Activated naive CD8-positive, alpha-beta T cell treated with anti-CD3 and anti-CD28 coated beads, Interleukin-2, amount 50 U/mL, for 24 hours (primary cell): ENCODE results near the gene HLA-DRB1.
"Not testable (repeated sequence)": the region's sequence is repeated elsewhere in the genome, so short reads cannot be mapped to it uniquely, and the experiment has no call there.

Experiments used
- ATAC-seq: fragments of 150-1000 bp; cut with Tn5 transposase; one replicate; pipeline ENCODE4 v1.10.0; 2021
- DNase-seq: peaks from one replicate; pipeline ENCODE4 v3.0.0; 2021
- H3K27ac Mint-ChIP-seq: one replicate; pipeline ENCODE4 v1.8.0; 2021; ENCODE audit warnings: mild to moderate bottlenecking, mixed read lengths
- H3K27me3 Mint-ChIP-seq: one replicate; pipeline ENCODE4 v1.8.0; 2021; ENCODE audit warnings: mixed read lengths
- H3K36me3 Mint-ChIP-seq: one replicate; pipeline ENCODE4 v1.8.0; 2021; ENCODE audit warnings: low read depth, mixed read lengths
- H3K4me1 Mint-ChIP-seq: one replicate; pipeline ENCODE4 v1.8.0; 2021; ENCODE audit warnings: mixed read lengths
- H3K4me3 Mint-ChIP-seq: one replicate; pipeline ENCODE4 v1.8.0; 2021; ENCODE audit warnings: mild to moderate bottlenecking, moderate library complexity, mixed read lengths
- H3K9me3 Mint-ChIP-seq: one replicate; pipeline ENCODE4 v1.8.0; 2021; ENCODE audit warnings: mixed read lengths

HLA-DRB1 gene

DNA sequence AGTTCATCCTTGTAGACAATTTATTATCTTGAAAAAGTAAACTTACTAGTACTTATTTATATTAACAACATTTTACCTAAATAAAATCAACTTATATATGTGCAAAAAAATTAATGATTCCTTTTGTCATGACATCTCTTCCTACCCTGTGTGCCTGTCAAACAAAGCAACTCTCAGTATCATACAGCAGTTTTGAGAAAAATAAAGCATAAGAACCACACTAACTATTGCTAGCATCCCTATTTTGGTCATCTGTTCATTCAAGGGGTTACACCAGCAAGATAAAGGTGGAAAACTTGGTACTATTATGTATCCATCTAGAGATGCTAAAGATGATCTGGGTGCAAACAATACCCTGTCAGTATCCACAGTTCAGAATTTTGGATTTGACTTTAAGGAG is 7.4 kb upstream of the HLA-DRB1 start:
- no peaks in the 10 kb centered on the region for H3K36me3 Mint-ChIP-seq
- ATAC-seq, result no peak
- peaks cover 9% of the 10 kb centered on the region for H3K9me3 Mint-ChIP-seq
- H3K27ac Mint-ChIP-seq, result no peak overlapping the region
- no peaks in the 10 kb centered on the region for H3K27me3 Mint-ChIP-seq
- DNase-seq, result no peak
- no peak overlapping the region for H3K4me3 Mint-ChIP-seq
- H3K4me1 Mint-ChIP-seq, result no peaks in the 10 kb centered on the region

- DNase-seq, H3K36me3 Mint-ChIP-seq, ATAC-seq, H3K4me3 Mint-ChIP-seq, H3K27ac Mint-ChIP-seq, H3K4me1 Mint-ChIP-seq, H3K9me3 Mint-ChIP-seq, H3K27me3 Mint-ChIP-seq: not testable (repeated sequence)
Measured at GRCh38 chr6:32590713-32591112, 1.1 kb upstream of the HLA-DRB1 start.

- DNase-seq (no peak), ATAC-seq (no peak)
- peak overlapping the region; percentile 72 for H3K4me3 Mint-ChIP-seq
- no peak overlapping the region for H3K27ac Mint-ChIP-seq
- H3K9me3 Mint-ChIP-seq, result no peaks in the 10 kb centered on the region
- H3K4me1 Mint-ChIP-seq, result peaks cover 12% of the 10 kb centered on the region
- no peaks in the 10 kb centered on the region for H3K36me3 Mint-ChIP-seq
- no peaks in the 10 kb centered on the region for H3K27me3 Mint-ChIP-seq
Measured at GRCh38 chr6:32588156-32588555, 1.5 kb downstream of the HLA-DRB1 start.

GRCh38 chr6:32583527-32583898 is 6.1 kb downstream of the HLA-DRB1 start:
- Mint-ChIP-seq H3K4me3 (peak overlapping the region; percentile 15), H3K9me3 (no peaks in the 10 kb centered on the region), H3K4me1 (peaks cover 8% of the 10 kb centered on the region), H3K27me3 (no peaks in the 10 kb centered on the region), H3K27ac (no peak overlapping the region), H3K36me3 (peaks cover 4% of the 10 kb centered on the region)
- ATAC-seq, result no peak
- DNase-seq, result no peak

DNA sequence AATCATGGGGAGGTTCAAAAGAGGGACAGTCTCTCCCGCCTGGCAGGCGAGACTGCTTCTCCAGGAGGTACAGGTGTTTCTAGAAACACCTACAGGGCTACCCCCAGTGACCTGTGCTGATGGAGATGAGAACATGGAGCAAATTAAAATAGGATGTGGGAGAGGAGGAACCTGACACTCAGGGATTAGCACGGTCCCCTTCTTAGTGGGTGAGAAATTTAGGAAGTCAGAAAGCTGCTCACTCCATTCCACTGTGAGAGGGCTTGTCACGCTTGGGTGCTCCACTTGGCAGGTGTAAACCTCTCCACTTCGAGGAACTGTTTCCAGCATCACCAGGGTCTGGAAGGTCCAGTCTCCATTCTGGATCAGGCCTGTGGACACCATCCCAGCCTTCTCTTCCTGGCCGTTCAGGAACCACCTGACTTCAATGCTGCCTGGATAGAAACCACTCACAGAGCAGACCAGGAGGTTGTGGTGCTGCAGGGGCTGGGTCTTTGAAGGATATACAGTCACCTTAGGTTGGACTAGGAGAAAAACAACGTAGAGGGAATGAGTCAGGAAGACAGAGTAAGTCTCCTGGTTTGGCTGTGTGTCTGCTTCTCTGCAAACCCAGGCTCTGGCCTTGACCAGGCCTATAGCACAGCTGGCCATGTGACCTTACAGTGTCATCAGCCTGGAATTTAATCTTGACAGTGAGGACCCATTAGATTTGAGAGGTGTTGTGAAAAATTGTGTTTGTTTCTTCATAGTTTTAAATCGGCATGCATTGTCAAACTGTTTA is 8.1 kb downstream of the HLA-DRB1 start:
- H3K4me1 Mint-ChIP-seq, result peaks cover 5% of the 10 kb centered on the region
- no peaks in the 10 kb centered on the region for H3K27me3 Mint-ChIP-seq
- H3K4me3 Mint-ChIP-seq, result no peak overlapping the region
- no peaks in the 10 kb centered on the region for H3K9me3 Mint-ChIP-seq
- DNase-seq, result no peak
- peak overlapping the region; percentile 7 for H3K27ac Mint-ChIP-seq
- no peak for ATAC-seq
- H3K36me3 Mint-ChIP-seq, result peaks cover 4% of the 10 kb centered on the region

DNA sequence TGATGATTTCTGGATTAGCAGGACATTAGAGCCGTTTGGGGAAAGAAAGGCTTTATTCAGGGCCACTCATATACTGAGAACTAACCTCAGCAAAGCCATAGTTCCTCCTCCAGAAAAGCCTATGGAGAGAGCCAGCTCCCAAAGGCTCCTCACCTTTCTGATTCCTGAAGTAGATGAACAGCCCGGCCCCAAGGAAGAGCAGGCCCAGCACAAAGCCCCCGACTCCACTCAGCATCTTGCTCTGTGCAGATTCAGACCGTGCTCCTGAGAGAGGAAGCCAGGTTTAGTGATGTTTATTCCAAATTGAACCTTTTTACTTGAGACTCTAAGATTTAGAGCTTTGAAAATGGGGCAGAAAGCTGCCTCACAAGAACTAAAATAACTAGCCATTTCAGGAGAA is 9.1 kb downstream of the HLA-DRB1 start:
- Mint-ChIP-seq H3K4me1 (peaks cover 2% of the 10 kb centered on the region), H3K4me3 (no peak overlapping the region), H3K36me3 (peaks cover 4% of the 10 kb centered on the region), H3K9me3 (no peaks in the 10 kb centered on the region), H3K27ac (no peak overlapping the region), H3K27me3 (no peaks in the 10 kb centered on the region)
- no peak for DNase-seq
- no peak for ATAC-seq

DNA sequence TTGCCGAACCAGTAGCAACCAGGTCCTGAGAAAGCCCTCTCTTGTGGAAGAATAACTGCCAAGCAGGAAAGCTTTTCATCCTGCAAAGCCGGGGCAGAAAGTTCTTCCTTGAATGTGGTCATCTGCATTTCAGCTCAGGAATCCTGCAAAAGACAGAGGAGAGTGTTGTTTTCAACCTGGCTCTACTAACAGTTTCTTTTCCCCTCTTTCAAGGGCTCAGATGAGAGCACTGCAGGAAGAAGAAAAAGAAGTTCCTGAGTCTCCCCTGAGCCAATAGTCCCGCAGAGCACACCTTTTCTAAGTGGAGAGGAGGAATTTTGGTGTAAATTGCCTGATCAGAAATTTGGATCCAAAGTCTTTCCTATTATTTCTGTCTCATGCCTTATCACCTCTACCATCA is 10.7 kb downstream of the HLA-DRB1 start:
- ATAC-seq (no peak), DNase-seq (no peak)
- Mint-ChIP-seq H3K27me3 (peaks cover 4% of the 10 kb centered on the region), H3K36me3 (peaks cover 4% of the 10 kb centered on the region), H3K4me1 (peaks cover under 1% of the 10 kb centered on the region), H3K9me3 (no peaks in the 10 kb centered on the region), H3K27ac (no peak overlapping the region), H3K4me3 (no peak overlapping the region)

DNA sequence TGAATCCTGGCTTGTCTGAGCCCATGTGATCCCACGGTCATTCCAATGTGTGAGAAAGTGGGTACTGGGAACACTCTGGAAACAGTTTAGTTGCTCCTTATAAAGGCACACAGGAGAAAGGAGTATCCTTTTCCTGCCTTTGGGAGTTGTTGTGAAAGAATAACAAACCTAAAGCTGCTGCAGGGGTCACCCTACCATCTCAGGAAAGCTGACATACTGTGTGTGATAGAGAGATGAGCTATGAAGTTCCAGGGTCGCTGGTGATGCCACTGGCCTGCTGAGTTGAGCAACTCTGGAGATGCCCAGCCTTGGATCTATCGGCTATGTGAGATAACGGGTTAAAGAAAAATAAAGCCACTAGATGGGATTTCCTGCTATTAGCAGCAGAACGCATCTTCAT is 12.2 kb downstream of the HLA-DRB1 start:
- ATAC-seq, H3K27ac Mint-ChIP-seq, H3K4me3 Mint-ChIP-seq, H3K4me1 Mint-ChIP-seq, H3K36me3 Mint-ChIP-seq, DNase-seq, H3K9me3 Mint-ChIP-seq, H3K27me3 Mint-ChIP-seq: not testable (repeated sequence)

DNA sequence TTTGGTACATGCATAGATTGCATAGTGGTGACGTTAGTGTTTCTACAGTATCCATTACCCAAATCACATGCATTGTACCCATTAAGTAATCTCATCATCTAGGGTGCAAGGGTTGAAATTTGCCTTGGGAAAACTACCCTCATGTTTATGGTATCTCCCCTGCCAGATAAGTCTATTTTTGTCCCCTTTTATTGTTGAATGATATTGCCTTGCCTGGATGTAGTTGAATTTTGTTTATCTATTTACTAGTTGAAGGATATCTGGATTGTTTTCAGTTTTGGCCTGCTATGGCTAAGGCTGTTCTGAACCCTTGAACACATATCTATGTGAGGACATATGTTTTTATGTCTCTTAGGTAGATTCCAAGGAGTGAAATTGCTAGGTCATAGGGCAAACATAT is 13.4 kb downstream of the HLA-DRB1 start:
- H3K4me3 Mint-ChIP-seq, result no peak overlapping the region
- H3K27ac Mint-ChIP-seq, result no peak overlapping the region
- H3K27me3 Mint-ChIP-seq, result peaks cover 7% of the 10 kb centered on the region
- peaks cover 2% of the 10 kb centered on the region for H3K36me3 Mint-ChIP-seq
- no peaks in the 10 kb centered on the region for H3K4me1 Mint-ChIP-seq
- DNase-seq (no peak), ATAC-seq (no peak)
- no peaks in the 10 kb centered on the region for H3K9me3 Mint-ChIP-seq

DNA sequence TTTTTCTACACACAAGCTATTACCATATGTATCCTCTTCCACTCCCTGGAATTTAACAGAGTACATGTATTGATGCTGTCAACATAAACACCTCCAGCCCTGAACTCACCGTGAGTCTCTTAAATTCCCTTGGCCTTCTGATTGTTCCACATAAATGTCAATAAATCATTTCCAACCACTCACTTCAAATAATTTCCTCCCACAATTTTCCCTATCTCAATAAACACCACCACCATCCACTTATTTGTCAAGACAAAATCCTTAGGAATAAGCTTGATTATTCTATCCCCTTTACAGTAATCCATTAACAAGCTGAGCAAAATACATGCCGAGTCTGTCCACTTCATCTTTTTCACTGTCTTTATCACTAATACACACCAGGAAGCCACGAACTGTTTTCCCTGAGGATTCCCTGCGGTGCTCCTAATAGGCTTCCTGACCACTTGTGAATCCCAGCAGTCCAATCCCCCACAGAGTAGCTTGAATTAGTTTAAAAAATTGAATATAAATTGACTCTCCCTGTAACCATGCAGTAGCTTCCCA is 19.2 kb downstream of the HLA-DRB1 start:
- DNase-seq (no peak), ATAC-seq (no peak)
- H3K4me3 Mint-ChIP-seq, result no peak overlapping the region
- H3K27ac Mint-ChIP-seq, result no peak overlapping the region
- no peaks in the 10 kb centered on the region for H3K36me3 Mint-ChIP-seq
- peaks cover 7% of the 10 kb centered on the region for H3K27me3 Mint-ChIP-seq
- H3K4me1 Mint-ChIP-seq, result peaks cover 16% of the 10 kb centered on the region
- no peaks in the 10 kb centered on the region for H3K9me3 Mint-ChIP-seq

DNA sequence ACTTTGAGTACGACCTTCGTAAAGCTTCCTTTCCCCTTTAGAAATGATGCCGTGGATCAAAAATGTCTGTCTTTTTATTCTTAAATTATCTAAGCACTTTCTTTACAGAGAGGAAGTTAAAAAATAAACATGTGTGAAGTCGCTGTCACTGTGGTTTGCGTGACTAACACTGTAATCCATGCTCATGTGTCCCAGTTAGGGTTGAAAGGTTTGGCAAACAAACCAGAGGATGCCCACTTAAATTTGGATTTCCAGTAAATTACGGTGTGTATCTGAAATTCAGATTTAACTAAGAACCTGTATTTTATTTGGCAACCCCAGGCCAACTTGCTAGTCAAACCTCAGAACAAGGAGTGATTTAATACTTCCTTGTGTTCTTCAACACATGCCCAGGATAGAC is 21.1 kb downstream of the HLA-DRB1 start:
- peak overlapping the region; percentile 19 for H3K27ac Mint-ChIP-seq
- H3K4me1 Mint-ChIP-seq, result peaks cover 16% of the 10 kb centered on the region
- H3K4me3 Mint-ChIP-seq, result no peak overlapping the region
- no peak for DNase-seq
- peaks cover 3% of the 10 kb centered on the region for H3K27me3 Mint-ChIP-seq
- H3K36me3 Mint-ChIP-seq, result no peaks in the 10 kb centered on the region
- no peak for ATAC-seq
- H3K9me3 Mint-ChIP-seq, result no peaks in the 10 kb centered on the region

DNA sequence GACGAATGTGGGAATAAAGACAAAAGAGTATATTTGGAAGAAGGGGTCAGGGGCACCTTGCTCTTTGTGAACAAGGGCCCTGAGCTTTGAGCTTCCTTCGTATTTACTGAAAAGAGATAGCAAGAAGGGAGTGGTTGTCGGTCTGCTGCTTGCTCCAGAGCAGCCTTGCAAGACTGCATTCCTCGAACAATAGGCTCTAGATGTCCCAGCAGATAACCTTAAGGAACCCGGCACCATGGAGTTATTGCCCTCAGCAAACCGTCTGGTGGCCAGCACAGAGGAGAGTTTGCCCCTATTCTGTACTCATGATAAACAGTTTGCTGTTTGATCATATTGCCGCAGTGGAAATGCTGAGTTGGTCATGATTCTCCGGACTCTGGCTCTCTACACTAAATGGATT is 22.7 kb downstream of the HLA-DRB1 start:
- ATAC-seq, result no peak
- DNase-seq, result no peak
- Mint-ChIP-seq H3K4me1 (peaks cover 16% of the 10 kb centered on the region), H3K4me3 (no peak overlapping the region), H3K27me3 (peaks cover 2% of the 10 kb centered on the region), H3K36me3 (no peaks in the 10 kb centered on the region), H3K27ac (no peak overlapping the region), H3K9me3 (no peaks in the 10 kb centered on the region)

DNA sequence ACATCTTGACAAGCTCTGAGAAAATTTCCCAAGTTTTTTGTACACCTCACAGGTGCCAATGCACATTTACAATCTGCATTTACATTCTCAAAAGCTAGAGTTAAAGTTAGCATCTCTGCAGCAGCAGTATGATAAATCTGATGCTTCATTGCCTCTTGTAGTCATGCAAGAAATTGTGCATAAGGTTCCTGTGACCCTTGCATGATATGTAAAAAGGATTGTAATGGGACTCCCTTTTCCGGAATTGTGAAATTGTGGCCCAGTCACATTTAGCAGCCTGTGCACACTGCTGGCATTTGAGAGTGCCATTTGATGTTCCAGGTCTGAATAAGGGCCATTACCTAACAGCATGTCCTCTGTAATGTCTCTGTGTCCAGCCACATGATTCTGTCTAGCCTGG is 24.1 kb downstream of the HLA-DRB1 start:
- ATAC-seq (no peak), DNase-seq (no peak)
- Mint-ChIP-seq H3K27ac (no peak overlapping the region), H3K9me3 (no peaks in the 10 kb centered on the region), H3K36me3 (no peaks in the 10 kb centered on the region), H3K4me1 (peaks cover 16% of the 10 kb centered on the region), H3K27me3 (no peaks in the 10 kb centered on the region), H3K4me3 (no peak overlapping the region)

DNA sequence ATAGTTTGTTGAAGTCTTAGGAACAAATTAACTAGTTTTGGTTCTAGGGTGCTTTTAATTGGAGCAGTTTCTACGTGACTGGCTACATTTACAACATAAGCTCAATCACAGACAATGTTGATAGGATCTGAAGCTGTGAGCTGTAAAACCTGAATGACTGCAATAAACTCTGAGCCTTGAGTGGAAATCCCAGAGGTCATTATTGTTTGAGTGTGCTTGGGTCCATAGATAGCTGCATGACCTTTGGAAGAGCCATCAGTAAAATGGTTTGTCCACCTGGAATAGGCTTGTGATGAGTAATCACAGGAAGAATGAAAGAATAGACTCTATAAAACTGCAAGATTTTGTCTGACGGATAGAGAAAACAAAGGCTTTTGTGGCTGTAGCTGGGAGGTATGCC is 26.7 kb downstream of the HLA-DRB1 start:
- Mint-ChIP-seq H3K27me3 (no peaks in the 10 kb centered on the region), H3K27ac (no peak overlapping the region), H3K9me3 (no peaks in the 10 kb centered on the region), H3K4me1 (peaks cover 4% of the 10 kb centered on the region), H3K4me3 (no peak overlapping the region), H3K36me3 (no peaks in the 10 kb centered on the region)
- DNase-seq (no peak), ATAC-seq (no peak)

GRCh38 chr6:32559747-32560146 is 29.9 kb downstream of the HLA-DRB1 start:
- peaks cover 3% of the 10 kb centered on the region for H3K27me3 Mint-ChIP-seq
- H3K4me1 Mint-ChIP-seq, result peaks cover 3% of the 10 kb centered on the region
- ATAC-seq (no peak), DNase-seq (no peak)
- H3K36me3 Mint-ChIP-seq, result no peaks in the 10 kb centered on the region
- no peak overlapping the region for H3K4me3 Mint-ChIP-seq
- H3K9me3 Mint-ChIP-seq, result no peaks in the 10 kb centered on the region
- H3K27ac Mint-ChIP-seq, result no peak overlapping the region
